Right atrium auricular region (tissue), 2 donors: ENCODE measurements around the gene CCDC28A. TPM values are rescaled to one million over a fixed set of nuclear protein-coding genes. Genes with fewer than 3 reads are reported as not detected.

Experiments
- DNase-seq: peaks from one replicate; pipeline ENCODE4 v3.0.0-alpha.2; 2019; ENCODE audit warnings: low spot score
- H3K27ac ChIP-seq, 2 donors: fragments of 200-600 bp; sonication (generic); 1 replicate in 1 of 2; 2 replicates in 1 of 2; pipeline ENCODE4 v1.5.1; 2016 to 2019
- H3K27me3 ChIP-seq, 2 donors: fragments of 200-600 bp; sonication (generic); one replicate each; pipeline versions ENCODE4 v1.5.1 to v1.6.0; 2017 to 2019
- H3K36me3 ChIP-seq: fragments of 200-600 bp; sonication (generic); one replicate; pipeline ENCODE4 v1.5.1; 2016
- H3K4me1 ChIP-seq, 2 donors: fragments of 200-600 bp; sonication (generic); one replicate each; pipeline versions ENCODE4 v1.5.1 to v1.6.0; 2017 to 2019
- H3K4me3 ChIP-seq, 2 donors: fragments of 200-600 bp; sonication (generic); 1 replicate in 1 of 2; 2 replicates in 1 of 2; pipeline ENCODE4 v1.5.1; 2017 to 2019; ENCODE audit warnings: mild to moderate bottlenecking in 1 of 2, moderate library complexity in 1 of 2
- H3K9me3 ChIP-seq, 2 donors: fragments of 200-600 bp; sonication (generic); one replicate each; pipeline ENCODE4 v1.5.1; 2019
- total RNA-seq, 2 donors: library from RNA; depleted of rRNA; stranded (reverse); fragments of >200 nt; gene quantifications; one replicate each; pipeline ENCODE4 v1.1.0, GENCODE V29; 2016
- TF ChIP-seq, protein P1 (sequence below), 2 donors: fragments of 200-600 bp; sonication (generic); IDR thresholded peaks; one replicate each; pipeline ENCODE4 v1.5.1; 2019; ENCODE audit warnings: antibody characterized with exemption in 2 of 2

Gene CCDC28A
- total RNA-seq, 2 donors from 2014 or later: 8.7 to 11.0 TPM

DNA sequence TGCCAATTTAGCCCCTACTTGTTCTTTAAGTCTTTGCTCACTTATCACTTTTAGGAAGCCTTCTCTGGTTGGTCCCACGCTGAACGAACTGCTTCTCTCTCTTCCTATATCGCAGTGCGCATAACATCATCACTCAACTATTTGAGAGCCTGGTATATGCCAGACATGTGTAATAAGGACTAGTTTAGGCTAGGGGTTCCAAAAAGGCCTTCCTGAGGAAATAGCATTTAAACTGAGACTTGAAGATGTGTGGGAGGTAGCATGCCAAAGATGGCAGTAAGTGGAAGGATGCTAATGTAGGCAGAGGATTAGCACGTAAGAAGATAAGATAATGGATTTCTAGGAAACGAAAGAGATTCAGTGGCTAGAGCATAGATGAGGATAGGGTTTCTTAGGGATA is 4.8 kb downstream of the CCDC28A start:
- TF ChIP-seq, protein P1, sequence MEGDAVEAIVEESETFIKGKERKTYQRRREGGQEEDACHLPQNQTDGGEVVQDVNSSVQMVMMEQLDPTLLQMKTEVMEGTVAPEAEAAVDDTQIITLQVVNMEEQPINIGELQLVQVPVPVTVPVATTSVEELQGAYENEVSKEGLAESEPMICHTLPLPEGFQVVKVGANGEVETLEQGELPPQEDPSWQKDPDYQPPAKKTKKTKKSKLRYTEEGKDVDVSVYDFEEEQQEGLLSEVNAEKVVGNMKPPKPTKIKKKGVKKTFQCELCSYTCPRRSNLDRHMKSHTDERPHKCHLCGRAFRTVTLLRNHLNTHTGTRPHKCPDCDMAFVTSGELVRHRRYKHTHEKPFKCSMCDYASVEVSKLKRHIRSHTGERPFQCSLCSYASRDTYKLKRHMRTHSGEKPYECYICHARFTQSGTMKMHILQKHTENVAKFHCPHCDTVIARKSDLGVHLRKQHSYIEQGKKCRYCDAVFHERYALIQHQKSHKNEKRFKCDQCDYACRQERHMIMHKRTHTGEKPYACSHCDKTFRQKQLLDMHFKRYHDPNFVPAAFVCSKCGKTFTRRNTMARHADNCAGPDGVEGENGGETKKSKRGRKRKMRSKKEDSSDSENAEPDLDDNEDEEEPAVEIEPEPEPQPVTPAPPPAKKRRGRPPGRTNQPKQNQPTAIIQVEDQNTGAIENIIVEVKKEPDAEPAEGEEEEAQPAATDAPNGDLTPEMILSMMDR (IDR thresholded peaks at IDR 0.05): no peak
- Histone ChIP-seq H3K9me3 (no peaks in the 10 kb centered on the region), H3K27me3 (no peaks in the 10 kb centered on the region), H3K36me3 (peaks cover 29% of the 10 kb centered on the region), H3K4me1 (peaks cover 0 to 13% of the 10 kb centered on the region in 2 donors), H3K4me3 (no peak overlapping the region), H3K27ac (no peak overlapping the region)
- DNase-seq: no peak

DNA sequence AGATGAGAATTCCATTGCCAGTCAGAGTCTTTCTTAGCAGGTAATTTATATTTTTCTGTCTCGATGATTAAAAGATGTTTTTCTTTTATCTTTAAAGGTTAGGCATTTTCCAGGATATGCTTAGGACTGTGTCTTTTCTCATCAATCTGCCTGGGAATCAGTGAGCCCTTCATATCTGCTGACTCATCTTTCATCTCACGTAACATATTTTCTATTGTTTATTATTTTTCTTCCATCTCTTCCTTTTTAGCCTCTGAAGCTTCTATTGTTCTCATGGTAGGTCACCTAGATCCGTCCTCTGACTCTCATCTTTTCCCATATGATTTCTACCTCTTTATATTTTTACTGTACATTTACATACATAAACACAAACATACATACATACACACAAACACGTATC is 8.7 kb downstream of the CCDC28A start:
- no peak overlapping the region for H3K4me3 ChIP-seq
- no peak for DNase-seq
- H3K27me3 ChIP-seq: no peaks in the 10 kb centered on the region
- H3K27ac ChIP-seq: no peak overlapping the region
- peaks cover 0 to 12% of the 10 kb centered on the region in 2 donors for H3K4me1 ChIP-seq
- TF ChIP-seq, protein P1 (IDR thresholded peaks at IDR 0.05): no peak
- no peaks in the 10 kb centered on the region for H3K9me3 ChIP-seq
- H3K36me3 ChIP-seq: peaks cover 23% of the 10 kb centered on the region

DNA sequence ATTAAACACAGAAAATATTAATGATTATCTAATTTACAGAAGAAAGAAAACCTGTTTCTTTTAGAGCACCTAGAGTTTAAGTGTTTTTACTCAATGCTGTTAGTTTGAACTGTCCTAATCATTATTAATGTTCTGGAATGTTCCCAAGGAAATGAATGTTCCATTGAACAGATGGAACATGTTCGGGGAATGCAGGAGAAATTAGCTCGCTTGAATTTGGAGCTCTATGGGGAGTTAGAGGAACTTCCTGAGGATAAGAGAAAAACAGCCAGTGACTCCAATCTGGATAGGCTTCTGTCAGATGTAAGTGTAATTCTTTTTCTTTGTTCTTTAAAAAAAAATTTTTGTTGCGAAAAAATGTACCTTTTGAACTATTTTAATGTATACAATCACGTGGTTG is 11.5 kb downstream of the CCDC28A start:
- no peak overlapping the region for H3K27ac ChIP-seq
- TF ChIP-seq, protein P1 (IDR thresholded peaks at IDR 0.05): no peak
- no peak for DNase-seq
- peaks cover 0 to 12% of the 10 kb centered on the region in 2 donors for H3K4me1 ChIP-seq
- H3K4me3 ChIP-seq: no peak overlapping the region
- H3K27me3 ChIP-seq: no peaks in the 10 kb centered on the region
- no peaks in the 10 kb centered on the region for H3K9me3 ChIP-seq
- H3K36me3 ChIP-seq: peaks cover 23% of the 10 kb centered on the region

DNA sequence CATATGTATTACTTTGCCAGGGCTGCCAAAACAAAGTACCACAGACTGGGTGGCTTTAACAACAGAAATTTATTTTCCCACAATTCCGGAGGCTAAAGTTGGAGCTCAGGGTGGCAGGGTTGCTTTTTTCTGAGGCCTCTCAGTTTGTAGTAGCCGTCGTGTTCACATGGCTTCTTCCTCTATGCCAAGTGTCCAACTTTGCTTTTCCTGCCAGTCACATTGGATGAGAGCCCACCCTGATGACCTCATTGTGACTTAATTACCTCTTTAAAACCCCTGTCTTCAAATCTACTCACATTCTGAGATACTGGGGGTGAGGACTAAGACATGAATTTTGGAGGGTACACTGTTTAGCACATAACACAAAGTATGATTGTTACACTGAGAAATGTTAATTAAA is 12.4 kb downstream of the CCDC28A start:
- Histone ChIP-seq H3K27ac (peak overlapping the region; percentile 13 to 42), H3K27me3 (no peaks in the 10 kb centered on the region), H3K4me1 (peaks cover 0 to 12% of the 10 kb centered on the region in 2 donors), H3K4me3 (no peak overlapping the region), H3K9me3 (no peaks in the 10 kb centered on the region), H3K36me3 (peaks cover 17% of the 10 kb centered on the region)
- TF ChIP-seq, protein P1 (IDR thresholded peaks at IDR 0.05): no peak
- DNase-seq: no peak

DNA sequence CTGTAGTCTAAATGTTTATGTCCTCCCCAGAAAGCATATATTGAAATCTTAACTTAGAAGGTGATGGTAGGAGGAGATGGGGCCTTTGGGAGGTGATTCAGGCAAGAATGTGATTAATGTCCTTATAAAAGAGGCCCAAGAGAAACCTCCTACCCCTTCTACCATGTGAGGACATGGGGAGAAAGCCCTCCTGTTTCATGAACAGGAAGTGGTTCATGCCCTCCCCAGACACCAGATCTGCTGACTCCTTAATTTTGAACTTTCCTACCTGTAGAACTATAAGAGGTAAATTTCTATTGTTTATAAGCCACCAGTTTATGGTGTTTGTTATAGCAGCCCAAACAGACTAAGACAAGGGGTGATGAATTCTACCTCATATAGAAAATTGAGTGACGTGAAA is 13.6 kb downstream of the CCDC28A start:
- H3K27ac ChIP-seq: no peak overlapping the region
- H3K27me3 ChIP-seq: no peaks in the 10 kb centered on the region
- no peak for DNase-seq
- no peak overlapping the region for H3K4me3 ChIP-seq
- peaks cover 8% of the 10 kb centered on the region for H3K36me3 ChIP-seq
- TF ChIP-seq, protein P1 (IDR thresholded peaks at IDR 0.05): no peak
- H3K9me3 ChIP-seq: no peaks in the 10 kb centered on the region
- peaks cover 0 to 12% of the 10 kb centered on the region in 2 donors for H3K4me1 ChIP-seq
